Measurements from ENCODE around the gene ARID3B.

Gene ARID3B

GRCh38 chr15:74620636-74621545 lies 79.9 kb downstream of the ARID3B start:
- H3K36me3 ChIP-seq (ENCODE audit: insufficient read depth, low read length) = peaks cover 66% of the 10 kb centered on the region
- no peak overlapping the region for H3K9ac ChIP-seq (ENCODE audit: insufficient read length)
- TF ChIP-seq EZH2 (IDR thresholded peaks at IDR 0.05) (no peak), POLR2AphosphoS5 (IDR thresholded peaks at IDR 0.05; ENCODE audit: borderline replicate concordance, low read depth, low read length) (no peak; the same call in 1 of the 2 replicates), FOXP2 (optimal IDR thresholded peaks at IDR 0.05; ENCODE audit: control extremely low read depth, extremely low read length, insufficient read depth) (no peak)
- no peaks in the 10 kb centered on the region for H3K9me3 ChIP-seq (ENCODE audit: low read depth, low read length)
- DNase-seq (ENCODE audit: low read depth, low spot score) = no peak
- H3K4me3 ChIP-seq = no peak overlapping the region
- no peak overlapping the region for H3K27ac ChIP-seq

GRCh38 chr15:74621546-74621920 lies 80.5 kb downstream of the ARID3B start:
- Histone ChIP-seq H3K9ac (ENCODE audit: insufficient read length) (no peak overlapping the region), H3K27ac (no peak overlapping the region), H3K4me3 (no peak overlapping the region), H3K9me3 (ENCODE audit: low read depth, low read length) (no peaks in the 10 kb centered on the region), H3K36me3 (ENCODE audit: insufficient read depth, low read length) (peaks cover 72% of the 10 kb centered on the region)
- DNase-seq (ENCODE audit: low read depth, low spot score) = no peak
- TF ChIP-seq POLR2AphosphoS5 (IDR thresholded peaks at IDR 0.05; ENCODE audit: borderline replicate concordance, low read depth, low read length) (no peak), EZH2 (IDR thresholded peaks at IDR 0.05) (no peak), FOXP2 (optimal IDR thresholded peaks at IDR 0.05; ENCODE audit: control extremely low read depth, extremely low read length, insufficient read depth) (no peak)

- no peak for TF ChIP-seq EZH2 (IDR thresholded peaks at IDR 0.05)
- TF ChIP-seq POLR2AphosphoS5 (IDR thresholded peaks at IDR 0.05; ENCODE audit: borderline replicate concordance, low read depth, low read length) = no peak
- TF ChIP-seq FOXP2 (optimal IDR thresholded peaks at IDR 0.05; ENCODE audit: control extremely low read depth, extremely low read length, insufficient read depth) = no peak
- no peak overlapping the region for H3K27ac ChIP-seq
- no peaks in the 10 kb centered on the region for H3K9me3 ChIP-seq (ENCODE audit: low read depth, low read length)
- H3K9ac ChIP-seq (ENCODE audit: insufficient read length) = no peak overlapping the region
- DNase-seq (ENCODE audit: low read depth, low spot score) = no peak
- H3K36me3 ChIP-seq (ENCODE audit: insufficient read depth, low read length) = peaks cover 74% of the 10 kb centered on the region
- no peak overlapping the region for H3K4me3 ChIP-seq
Measured at GRCh38 chr15:74621936-74622335, 80.9 kb downstream of the ARID3B start.

GRCh38 chr15:74622758-74623157 lies 81.7 kb downstream of the ARID3B start:
- no peak overlapping the region for H3K27ac ChIP-seq
- H3K36me3 ChIP-seq (ENCODE audit: insufficient read depth, low read length) = peaks cover 83% of the 10 kb centered on the region
- no peak overlapping the region for H3K9ac ChIP-seq (ENCODE audit: insufficient read length)
- TF ChIP-seq EZH2 (IDR thresholded peaks at IDR 0.05) = no peak
- H3K4me3 ChIP-seq = no peak overlapping the region
- no peak for DNase-seq (ENCODE audit: low read depth, low spot score)
- H3K9me3 ChIP-seq (ENCODE audit: low read depth, low read length) = no peaks in the 10 kb centered on the region

GRCh38 chr15:74624020-74624602 lies 83.1 kb downstream of the ARID3B start:
- H3K9ac ChIP-seq (ENCODE audit: insufficient read length) = no peak overlapping the region
- H3K27ac ChIP-seq = no peak overlapping the region
- DNase-seq (ENCODE audit: low read depth, low spot score) = no peak
- no peaks in the 10 kb centered on the region for H3K9me3 ChIP-seq (ENCODE audit: low read depth, low read length)
- H3K4me3 ChIP-seq = no peak overlapping the region
- H3K36me3 ChIP-seq (ENCODE audit: insufficient read depth, low read length) = peaks cover 96% of the 10 kb centered on the region
- TF ChIP-seq FOXP2 (optimal IDR thresholded peaks at IDR 0.05; ENCODE audit: control extremely low read depth, extremely low read length, insufficient read depth) = no peak
- TF ChIP-seq POLR2AphosphoS5 (IDR thresholded peaks at IDR 0.05; ENCODE audit: borderline replicate concordance, low read depth, low read length) = no peak
- TF ChIP-seq EZH2 (IDR thresholded peaks at IDR 0.05) = no peak

- no peak overlapping the region for H3K9ac ChIP-seq (ENCODE audit: insufficient read length)
- no peaks in the 10 kb centered on the region for H3K9me3 ChIP-seq (ENCODE audit: low read depth, low read length)
- H3K36me3 ChIP-seq (ENCODE audit: insufficient read depth, low read length) = peaks cover 91% of the 10 kb centered on the region
- TF ChIP-seq EZH2 (IDR thresholded peaks at IDR 0.05) (no peak), FOXP2 (optimal IDR thresholded peaks at IDR 0.05; ENCODE audit: control extremely low read depth, extremely low read length, insufficient read depth) (no peak)
- H3K4me3 ChIP-seq = no peak overlapping the region
- no peak overlapping the region for H3K27ac ChIP-seq
- no peak for DNase-seq (ENCODE audit: low read depth, low spot score)
Measured at GRCh38 chr15:74625693-74626092, 84.7 kb downstream of the ARID3B start.

- Histone ChIP-seq H3K4me3 (no peak overlapping the region), H3K9ac (ENCODE audit: insufficient read length) (no peak overlapping the region), H3K27ac (no peak overlapping the region), H3K9me3 (ENCODE audit: low read depth, low read length) (no peaks in the 10 kb centered on the region), H3K36me3 (ENCODE audit: insufficient read depth, low read length) (peaks cover 90% of the 10 kb centered on the region)
- no peak for DNase-seq (ENCODE audit: low read depth, low spot score)
- TF ChIP-seq EZH2 (IDR thresholded peaks at IDR 0.05) = no peak
- TF ChIP-seq FOXP2 (optimal IDR thresholded peaks at IDR 0.05; ENCODE audit: control extremely low read depth, extremely low read length, insufficient read depth) = no peak
Measured at GRCh38 chr15:74626336-74626735, 85.3 kb downstream of the ARID3B start.

- TF ChIP-seq POLR2AphosphoS5 (IDR thresholded peaks at IDR 0.05; ENCODE audit: borderline replicate concordance, low read depth, low read length) (no peak), EZH2 (IDR thresholded peaks at IDR 0.05) (no peak), FOXP2 (optimal IDR thresholded peaks at IDR 0.05; ENCODE audit: control extremely low read depth, extremely low read length, insufficient read depth) (no peak)
- Histone ChIP-seq H3K36me3 (ENCODE audit: insufficient read depth, low read length) (peaks cover 85% of the 10 kb centered on the region), H3K9me3 (ENCODE audit: low read depth, low read length) (no peaks in the 10 kb centered on the region), H3K4me3 (no peak overlapping the region), H3K9ac (ENCODE audit: insufficient read length) (no peak overlapping the region), H3K27ac (no peak overlapping the region)
- DNase-seq (ENCODE audit: low read depth, low spot score) = no peak
Measured at GRCh38 chr15:74626752-74627692, 86.0 kb downstream of the ARID3B start.

Measured in SK-N-MC (cell line).